Vagina (tissue), 2 donors: ENCODE data around the gene CBLN3.

Experiments
- CTCF ChIP-seq, 3 experiments: fragments of 450-650 bp in 2 of 3; fragments of 200-600 bp in 1 of 3; sonication (generic) in 1 of 3; IDR thresholded peaks; one replicate each; pipeline ENCODE4 v1.5.1; 2017 to 2019; ENCODE audit warnings: antibody characterized with exemption in 3 of 3, mild to moderate bottlenecking in 2 of 3, moderate library complexity in 2 of 3
- POLR2A ChIP-seq, 2 donors: fragments of 450-650 bp; IDR thresholded peaks; one replicate each; pipeline ENCODE4 v1.6.1; 2017; ENCODE audit warnings: antibody characterized with exemption in 2 of 2, mild to moderate bottlenecking in 2 of 2, moderate library complexity in 2 of 2
- POLR2AphosphoS5 ChIP-seq, 2 donors: sonication (generic); formaldehyde crosslinking; IDR thresholded peaks; one replicate each; pipeline ENCODE4 v1.9.0; 2017; ENCODE audit warnings: antibody characterized with exemption in 2 of 2, mild to moderate bottlenecking in 2 of 2, low read depth in 1 of 2; ENCODE audit not compliant: insufficient read depth in 1 of 2

- TF ChIP-seq CTCF (IDR thresholded peaks at IDR 0.05) (no peak), POLR2A (IDR thresholded peaks at IDR 0.05) (no peak), POLR2AphosphoS5 (IDR thresholded peaks at IDR 0.05; ENCODE audit: insufficient read depth in 1 of 2, low read depth in 1 of 2) (no peak)
These were observed 51.1 kb downstream of the CBLN3 start for GRCh38 chr14:24378327-24378726.
